COR-L47 (cell line): Measurements from ENCODE around the gene COG4.
A peak's percentile ranks its signal among the peaks of the same experiment; 100 is the strongest.
"Not testable (repeated sequence)": the region's sequence is repeated elsewhere in the genome, so short reads cannot be mapped to it uniquely, and the experiment has no call there.

Source experiments
- DNase-seq: peaks from one replicate; lab custom pipeline; 2025; lab: John Stamatoyannopoulos, UW

Gene COG4

DNA sequence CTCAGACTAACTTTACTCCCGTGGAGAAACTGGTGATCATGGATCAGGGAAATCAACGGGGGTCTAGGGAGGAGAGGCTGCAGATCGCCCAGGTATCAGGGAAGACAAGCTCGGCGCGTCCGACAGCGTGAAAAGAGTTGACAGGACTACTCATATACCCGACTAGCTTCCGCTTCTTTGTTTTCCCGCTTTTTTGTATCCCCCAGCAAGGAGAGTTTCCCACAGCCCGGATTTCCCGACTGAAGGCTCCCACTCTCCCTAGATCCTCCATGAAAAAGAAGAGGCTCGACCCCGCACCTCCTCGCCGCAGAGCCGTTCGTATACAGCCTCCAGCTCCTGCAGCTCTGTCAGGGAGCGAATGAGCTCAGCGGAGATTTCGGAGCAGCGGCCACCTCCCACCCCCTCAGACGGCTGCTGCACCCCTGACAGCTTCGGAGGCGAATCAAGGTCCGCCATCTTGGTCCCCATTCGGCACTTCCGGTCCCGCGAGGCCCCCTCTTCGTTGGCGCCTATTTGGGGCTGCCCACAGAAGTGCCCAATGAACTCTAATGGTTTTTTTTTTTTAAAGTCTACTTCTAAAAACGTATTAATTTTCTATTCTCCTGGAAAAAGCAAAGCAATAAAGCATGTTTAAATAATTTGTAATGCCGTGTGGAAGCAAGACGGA, at the start of gene COG4:
COG4 (minus strand) TSS at position 479 of the 667 bp plus-strand sequence; CDS start at position 468, 11 bp downstream.
- peak; percentile 88 for DNase-seq

DNA sequence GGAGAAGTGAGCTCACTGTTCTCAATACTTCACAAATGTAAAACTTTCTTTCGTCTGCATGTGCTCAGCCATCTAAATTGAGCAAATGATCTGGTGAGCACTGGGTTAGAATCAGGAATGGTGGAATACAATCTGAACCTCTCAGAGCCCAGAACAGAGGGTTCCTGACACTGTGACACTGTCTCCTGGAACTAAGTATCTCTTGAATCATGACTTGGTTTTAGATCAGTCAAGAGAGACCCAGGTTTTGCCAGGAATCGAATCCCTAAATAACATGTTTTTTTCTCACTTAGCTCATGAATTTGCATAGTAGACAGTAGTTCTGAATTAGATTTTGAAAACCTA, 49.5 kb upstream of the COG4 start:
- no peak for DNase-seq

DNA sequence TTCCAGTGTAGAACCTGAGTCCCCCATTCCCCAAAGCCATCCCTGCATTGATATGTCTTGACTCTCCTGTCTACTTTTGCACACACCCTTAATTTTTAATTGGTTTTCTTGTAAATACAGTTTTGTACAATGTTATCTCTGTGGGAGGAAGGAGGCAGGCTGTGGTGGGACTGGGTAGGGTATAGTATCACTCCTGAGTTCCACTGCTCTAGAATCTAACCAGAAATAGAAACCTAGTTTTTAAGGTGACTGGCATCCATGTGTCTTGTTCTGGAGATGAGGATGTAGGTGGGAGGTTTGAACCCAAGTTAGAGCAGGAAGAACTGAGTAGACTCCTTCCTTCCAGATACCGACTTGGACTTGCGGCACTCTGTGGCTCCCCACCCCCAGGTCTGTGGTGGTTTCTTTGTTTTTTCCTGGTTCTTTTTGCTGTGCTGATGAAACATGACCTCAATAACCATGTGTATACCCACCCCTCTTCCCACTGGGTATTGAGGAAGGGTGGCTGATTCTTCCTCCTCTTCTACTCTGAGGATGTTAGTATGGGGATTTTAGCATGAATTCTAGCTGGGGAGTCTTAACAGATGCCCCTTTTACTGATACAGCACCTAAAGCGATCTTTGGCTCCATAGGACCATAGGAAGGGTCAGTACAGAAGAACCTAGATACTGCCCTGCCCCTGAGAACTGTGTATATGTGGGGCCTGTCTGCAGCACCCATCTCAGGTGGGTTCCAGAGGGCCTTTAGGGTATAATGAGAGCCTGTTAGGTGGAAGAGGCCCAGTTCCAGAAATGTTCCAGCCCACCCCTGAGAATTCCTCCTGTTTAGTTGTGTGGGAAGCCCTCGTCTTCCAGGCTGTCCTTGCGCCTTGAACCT, 48.9 kb upstream of the COG4 start:
- no peak for DNase-seq

DNA sequence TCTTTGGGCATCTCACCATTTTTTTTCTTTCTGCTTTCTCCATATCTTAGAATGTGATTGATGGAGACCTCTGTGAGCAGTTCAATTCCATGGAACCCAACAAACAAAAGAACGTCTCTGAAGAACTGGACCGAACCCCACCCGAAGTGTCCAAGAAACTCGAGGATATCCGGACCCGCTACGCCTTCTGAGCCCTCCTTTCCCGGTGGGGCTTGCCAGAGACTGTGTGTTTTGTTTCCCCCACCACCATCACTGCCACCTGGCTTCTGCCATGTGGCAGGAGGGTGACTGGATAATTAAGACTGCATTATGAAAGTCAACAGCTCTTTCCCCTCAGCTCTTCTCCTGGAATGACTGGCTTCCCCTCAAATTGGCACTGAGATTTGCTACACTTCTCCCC, 48.3 kb upstream of the COG4 start:
- DNase-seq = no peak

DNA sequence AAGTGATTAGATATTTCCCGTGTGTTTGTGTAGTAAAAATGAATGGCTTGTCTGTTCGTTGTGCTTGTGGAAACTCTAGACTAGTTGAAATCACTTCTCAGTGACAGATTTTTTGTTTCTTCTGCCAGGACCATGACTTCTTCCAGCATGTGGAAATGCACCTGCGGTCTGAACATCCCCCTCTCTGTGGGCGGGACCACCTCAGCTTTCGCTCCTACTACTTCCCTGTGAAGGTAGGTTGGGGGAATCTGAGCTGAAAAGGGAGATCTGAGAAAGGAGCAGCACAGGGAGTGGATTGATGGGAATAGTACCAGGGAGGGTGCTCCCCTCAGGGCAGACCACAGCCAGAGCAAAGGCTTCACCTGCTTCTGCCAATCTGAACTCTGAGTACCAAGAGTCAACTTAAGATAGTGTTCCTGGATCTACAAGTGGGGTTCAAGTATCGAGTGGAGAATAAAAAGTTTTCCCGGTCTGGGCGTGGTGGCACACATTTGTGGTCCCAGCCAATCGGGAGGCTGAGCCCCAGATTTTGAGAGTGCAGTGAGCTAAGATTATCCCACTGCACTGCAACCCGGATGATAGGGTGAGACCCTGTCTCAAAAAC, 47.7 kb upstream of the COG4 start:
- DNase-seq = no peak

DNA sequence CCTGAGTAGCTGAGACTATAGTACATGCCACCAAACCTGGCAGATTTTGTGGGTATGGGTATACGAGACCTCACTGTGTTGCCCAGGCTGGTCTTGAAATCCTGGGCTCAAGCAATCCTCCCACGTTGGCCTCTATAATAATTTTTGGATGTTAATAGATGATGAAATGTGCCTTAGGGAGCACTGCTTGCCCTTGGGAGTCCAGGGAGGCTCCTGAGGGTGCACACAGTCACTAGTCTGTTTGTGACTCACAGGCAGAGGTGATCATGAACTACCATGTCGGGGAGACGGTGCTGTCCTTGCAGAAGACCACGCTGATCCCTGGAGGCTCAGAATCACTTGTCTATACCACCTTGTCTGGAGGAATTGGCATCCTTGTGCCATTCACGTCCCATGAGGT, 46.4 kb upstream of the COG4 start:
- no peak for DNase-seq

DNA sequence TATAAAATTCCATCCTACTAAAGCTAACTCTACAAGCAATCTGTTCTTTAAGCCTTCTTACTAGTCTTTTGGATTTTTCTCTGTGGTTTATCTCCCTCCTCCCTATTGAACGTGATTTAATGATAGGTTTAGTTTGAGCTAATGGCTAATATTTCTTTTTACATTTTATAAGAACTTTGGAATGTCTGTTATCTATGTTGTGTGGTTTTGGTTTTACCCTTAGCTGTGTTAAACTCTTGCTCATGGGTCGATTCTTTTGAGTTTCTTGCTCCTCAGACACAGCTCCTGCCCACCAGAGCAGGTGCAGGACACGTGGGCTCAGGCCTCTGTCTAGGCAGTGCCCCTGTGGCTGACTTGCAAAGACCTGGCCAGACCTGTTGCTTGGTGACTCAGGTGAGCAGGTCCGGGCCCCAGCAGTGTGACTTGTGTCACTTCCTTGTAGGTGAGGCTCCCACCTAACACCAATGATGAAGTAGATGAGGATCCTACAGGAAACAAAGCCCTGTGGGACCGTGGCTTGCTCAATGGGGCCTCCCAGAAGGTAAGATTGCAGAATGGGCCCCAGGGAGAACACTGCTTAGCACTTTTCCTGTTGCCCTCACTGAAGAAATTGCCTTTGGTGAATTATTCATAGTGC, 45.4 kb upstream of the COG4 start:
- no peak for DNase-seq

DNA sequence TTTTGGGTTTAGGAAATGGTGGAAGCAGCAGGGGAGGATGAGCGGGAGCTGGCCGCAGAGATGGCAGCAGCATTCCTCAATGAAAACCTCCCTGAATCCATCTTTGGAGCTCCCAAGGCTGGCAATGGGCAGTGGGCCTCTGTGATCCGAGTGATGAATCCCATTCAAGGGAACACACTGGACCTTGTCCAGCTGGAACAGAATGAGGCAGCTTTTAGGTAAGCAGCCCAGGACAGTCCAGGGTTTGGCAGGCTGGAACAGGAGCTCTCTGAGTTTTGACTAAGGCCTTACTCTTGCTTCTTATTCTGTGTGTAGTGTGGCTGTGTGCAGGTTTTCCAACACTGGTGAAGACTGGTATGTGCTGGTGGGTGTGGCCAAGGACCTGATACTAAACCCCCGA, 41.7 kb upstream of the COG4 start:
- DNase-seq = no peak

DNA sequence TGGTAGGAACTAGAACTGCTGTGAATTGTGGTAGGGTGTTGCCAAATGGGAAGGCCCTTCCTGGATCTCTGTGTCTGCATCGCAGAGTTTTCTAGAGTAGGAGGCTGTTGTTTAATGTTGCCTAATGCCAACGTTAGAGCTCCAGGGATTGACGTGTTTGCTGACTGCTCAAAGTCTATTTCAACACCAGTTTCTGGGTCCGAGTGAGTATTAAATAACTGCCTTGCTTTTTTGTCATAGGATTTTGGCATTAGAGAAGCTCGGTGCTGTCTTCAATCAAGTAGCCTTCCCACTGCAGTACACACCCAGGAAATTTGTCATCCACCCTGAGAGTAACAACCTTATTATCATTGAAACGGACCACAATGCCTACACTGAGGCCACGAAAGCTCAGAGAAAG, 40.3 kb upstream of the COG4 start:
- no peak for DNase-seq

DNA sequence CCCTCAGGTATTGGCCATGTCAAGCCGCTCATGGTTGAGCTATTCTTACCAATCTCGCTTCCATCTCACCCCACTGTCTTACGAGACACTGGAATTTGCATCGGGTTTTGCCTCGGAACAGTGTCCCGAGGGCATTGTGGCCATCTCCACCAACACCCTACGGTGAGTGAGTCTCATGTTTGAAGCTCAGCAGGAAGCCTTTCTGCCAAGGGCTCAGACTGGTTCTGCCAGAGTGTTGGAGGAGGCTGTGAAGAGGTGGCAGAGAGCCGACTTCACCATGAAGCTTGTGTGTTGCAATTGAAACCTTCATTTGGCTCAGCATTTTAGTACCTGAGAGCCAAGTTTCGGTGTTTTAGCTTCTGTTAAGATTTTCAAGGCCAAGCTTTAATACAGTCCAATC, 38.3 kb upstream of the COG4 start:
- DNase-seq = no peak

DNA sequence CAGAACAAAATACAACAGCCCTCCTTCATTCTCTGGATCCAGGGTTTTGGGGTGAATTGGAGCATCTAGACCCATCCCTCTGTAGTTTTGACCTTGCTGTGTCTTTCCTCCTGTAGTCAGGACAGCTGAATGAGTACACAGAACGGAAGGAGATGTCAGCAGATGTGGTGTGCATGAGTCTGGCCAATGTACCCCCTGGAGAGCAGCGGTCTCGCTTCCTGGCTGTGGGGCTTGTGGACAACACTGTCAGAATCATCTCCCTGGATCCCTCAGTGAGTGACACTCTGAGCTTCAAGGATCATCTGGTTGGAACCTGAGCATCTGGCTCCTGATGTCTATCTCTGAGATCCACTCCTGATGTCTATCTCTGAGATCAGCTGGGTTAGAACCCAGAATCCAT, 32.7 kb upstream of the COG4 start:
- no peak for DNase-seq

DNA sequence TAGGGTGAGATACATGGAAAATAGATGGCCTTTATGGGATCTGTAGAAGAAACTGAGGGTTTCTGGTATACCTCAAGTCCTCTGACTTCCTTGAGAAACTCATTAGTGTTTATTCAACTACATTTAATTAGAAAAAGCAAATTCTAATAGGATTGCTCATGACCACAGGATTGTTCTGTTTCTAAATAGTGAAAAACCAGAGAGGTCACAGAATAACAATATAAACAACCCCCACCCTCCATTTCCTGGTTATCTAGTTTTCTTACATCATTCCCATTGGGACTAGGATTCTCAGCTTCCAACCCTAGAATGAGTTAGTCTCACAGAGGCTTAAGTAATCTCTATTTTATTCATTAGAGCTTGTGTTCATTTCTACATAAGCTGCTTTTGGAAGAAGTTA, 30.3 kb upstream of the COG4 start:
- DNase-seq = no peak

DNA sequence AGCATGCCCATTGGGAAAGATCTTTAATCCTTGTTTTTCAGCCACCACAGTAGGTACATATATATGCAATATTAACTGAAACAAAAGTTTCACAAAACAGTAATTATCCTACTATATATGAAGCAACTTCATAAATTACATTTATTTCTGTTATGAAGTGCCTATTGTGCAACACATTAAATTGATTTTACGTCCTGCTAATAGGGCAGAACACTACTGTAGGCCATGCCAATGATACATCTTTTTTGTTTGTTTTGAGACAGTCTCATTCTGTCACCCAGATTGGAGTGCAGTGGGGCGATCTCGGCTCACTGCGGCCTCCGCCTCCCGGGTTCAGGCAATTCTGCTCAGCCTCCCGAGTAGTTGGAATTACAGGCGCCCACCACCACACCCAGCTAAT, 29.3 kb upstream of the COG4 start:
- no peak for DNase-seq

DNA sequence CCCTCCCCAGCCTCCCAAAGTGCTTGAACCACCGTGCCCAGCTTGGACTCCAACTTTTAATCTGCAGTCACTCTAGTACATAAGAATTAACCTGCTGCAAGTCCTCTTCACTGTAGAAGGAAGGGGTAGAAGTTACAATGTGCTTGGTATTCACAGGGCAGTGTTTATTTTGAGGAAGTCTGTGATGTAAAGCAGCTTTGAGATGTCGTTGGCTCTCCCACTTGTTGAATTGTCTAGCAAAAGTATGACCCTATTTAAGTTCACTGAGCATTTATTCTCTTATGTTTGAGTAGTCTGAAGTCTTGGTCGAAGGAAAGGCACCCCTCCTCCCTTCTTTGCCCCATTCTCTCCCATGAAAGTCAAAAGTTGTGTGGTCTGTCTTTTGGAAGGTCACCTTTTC, 28.4 kb upstream of the COG4 start:
- no peak for DNase-seq

DNA sequence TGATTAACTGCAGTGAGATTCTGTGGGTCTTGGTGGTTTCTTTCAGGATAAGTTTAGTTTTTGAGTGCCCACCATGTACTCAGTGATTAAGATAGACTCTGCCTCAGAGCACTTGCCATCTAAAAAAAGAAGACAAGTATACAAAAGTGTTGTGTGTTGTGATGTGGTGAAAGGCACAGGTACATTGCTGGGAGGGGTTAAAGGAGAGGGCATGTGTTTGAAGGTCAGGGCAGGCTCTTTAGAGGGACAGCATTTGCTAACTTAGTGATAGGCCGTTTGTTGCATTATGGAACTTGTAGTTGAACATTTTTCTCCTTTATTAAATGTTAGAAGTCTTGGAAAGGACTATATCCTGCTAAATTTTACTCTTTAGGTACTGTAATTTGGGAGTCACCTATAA, 26.7 kb upstream of the COG4 start:
- DNase-seq = no peak

DNA sequence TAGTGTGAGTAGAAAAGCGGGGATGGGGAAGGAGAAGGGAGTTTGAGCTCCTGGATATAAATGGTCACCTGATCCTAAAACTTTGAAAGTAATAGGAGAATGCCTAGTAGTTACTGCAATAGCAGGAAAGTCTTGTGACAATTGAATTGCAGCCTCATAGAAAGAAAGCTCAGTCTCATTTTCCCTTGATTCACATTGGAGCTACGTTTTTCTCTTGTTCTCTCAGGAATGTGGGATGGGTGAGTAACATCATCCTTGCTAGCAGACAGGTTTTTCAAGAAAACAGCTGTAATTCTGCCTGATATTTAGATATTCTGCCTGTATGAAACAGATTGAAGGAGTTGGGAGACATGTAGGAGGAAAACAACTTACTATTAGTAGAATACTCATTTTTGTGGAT, 25.6 kb upstream of the COG4 start:
- no peak for DNase-seq

DNA sequence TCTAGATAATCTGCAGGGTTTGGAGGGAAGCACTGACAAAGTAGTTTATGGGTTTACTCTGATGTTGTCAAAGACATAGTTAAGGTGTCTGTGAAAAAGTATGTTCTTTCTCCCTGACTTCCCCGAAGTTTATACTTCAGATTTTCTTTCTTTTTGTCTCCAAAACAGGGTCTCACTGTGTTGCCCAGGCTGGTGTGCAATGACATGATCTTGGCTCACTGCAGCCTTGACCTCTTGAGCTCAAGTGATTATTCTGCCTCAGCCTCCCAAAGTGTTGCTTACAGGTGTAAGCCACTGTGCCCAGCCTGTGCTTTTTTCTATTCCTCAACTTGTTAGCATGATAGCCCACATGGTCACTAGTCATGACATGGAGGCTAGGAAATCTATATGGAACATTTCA, 21.2 kb upstream of the COG4 start:
- no peak for DNase-seq

DNA sequence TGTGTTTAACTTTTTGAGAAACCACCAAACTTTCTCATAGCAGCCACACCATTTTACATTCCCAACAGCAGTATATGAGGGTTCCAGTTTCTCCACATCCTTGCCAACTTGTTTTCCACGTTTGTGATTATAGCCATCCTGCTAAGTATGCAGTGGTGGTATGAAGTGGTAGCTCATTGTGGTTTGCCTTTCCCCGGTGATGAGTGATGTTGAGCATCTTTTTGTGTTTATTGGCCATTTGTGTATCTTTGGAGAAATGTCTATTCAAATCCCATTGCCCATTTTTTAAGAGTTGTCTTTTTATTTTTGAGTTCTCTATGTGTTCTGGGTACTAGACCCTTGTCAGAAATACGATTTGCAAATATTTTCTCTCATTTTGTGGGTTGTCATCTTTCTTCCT, 17.6 kb upstream of the COG4 start:
- DNase-seq = no peak

DNA sequence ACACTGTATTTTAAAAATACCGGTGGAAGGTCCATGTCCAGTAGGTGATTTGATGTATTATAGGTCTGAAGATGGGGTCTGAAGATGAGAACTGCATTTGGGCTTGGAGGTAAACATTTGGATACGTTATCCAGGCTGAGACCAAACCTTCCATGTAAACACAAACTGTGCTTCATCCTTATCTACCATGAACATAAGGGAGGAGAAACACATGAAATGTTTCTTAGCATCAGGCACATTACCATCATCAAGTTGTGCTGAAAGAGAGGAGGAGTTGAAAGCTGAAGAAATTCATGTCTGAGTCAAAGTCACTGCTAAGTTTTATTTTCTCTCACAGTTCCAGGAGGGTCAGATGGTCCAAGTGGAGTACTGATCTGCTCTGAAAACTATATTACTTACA, 11.6 kb upstream of the COG4 start:
- DNase-seq = no peak

DNA sequence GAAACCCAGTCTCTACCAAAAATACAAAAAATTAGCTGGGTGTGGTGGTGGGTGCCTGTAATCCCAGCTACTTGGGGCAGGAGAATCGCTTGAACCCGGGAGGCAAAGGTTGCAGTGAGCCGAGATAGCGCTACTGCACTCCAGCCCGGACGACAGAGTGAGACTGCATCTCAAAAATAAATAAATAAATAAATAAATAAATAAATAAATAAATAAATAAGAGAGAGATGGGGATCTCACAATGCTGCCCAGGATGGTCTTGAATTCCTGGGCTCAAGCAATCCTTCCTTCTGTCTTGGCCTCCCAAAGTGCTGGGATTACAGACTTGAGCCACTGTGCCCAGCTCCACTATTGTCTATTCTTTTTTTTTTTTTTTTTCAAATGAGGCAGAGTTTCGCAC, 6.6 kb upstream of the COG4 start:
- DNase-seq = not testable (repeated sequence)

DNA sequence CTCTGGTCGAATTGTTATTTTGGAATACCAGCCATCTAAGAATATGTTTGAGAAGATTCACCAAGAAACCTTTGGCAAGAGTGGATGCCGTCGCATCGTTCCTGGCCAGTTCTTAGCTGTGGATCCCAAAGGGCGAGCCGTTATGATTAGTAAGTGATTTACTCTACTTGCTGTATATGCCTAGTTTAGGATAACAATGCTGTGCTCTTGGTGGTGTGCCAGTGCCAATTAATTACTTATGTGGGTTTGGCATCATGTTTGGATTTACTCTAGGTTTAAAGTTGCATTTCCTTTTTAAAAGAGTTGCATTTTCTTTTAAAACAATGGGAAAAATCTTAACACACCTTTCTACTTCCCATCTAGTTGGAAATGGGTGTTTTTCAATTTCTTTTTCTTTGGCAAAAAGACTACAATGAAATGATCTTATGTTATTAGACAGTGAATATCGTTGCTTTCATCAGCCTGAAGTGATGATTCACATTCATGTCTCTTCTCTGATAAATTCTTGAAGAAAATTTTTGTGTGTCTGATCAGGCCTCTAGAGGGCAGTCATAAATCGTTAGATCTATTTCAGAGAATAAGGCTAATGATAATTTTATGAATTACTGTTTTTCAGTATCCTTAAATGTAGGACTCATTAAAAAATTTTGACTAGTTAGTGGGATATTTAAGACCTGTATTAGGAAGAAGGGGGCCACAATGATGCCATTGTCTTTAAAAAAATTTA, 5.9 kb upstream of the COG4 start:
- DNase-seq = peak; percentile 9

DNA sequence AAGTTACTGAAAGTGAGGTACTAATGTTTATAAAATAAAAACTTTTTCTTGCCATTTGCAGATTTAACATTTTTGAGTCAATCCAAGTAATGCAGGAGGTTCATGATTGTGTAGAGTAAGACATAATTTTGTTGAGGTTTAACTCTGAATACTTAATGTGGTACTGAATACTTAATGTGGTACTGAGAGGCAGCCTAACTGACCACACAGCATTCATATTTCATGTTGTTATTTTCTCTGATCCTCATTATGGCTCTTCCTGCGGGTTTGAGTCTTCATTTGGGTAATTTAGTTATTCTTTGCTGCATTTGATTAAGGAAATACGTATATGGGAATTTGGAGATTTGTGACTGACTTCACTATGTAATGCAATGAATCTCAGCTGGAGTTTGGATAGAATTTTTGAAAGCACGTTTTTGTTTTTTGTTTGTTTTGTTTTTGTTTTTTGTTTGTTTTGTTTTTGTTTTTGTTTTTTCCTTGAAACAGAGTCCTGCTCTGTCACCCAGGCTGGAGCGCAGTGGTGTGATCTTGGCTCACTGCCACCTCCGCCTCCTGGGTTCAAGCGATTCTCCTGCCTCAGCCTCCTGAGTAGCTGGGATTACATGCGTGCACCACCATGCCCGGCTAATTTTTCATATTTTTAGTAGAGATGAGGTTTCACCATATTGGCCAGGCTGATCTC, 4.1 kb upstream of the COG4 start:
- no peak for DNase-seq
